ENCODE results near the gene TSFM.
A peak's percentile ranks its signal among the peaks of the same experiment; 100 is the strongest.

The TSFM gene

GRCh38 chr12:57845478-57846284, 63.1 kb downstream of the TSFM start:
- peaks cover 58% of the 10 kb centered on the region for H3K79me2 ChIP-seq (ENCODE audit: insufficient read depth, low read length)
- H2AFZ ChIP-seq (ENCODE audit: low read depth, low read length), result peak overlapping the region; percentile 91
- DNase-seq, result peak; percentile 66
- peaks cover 55% of the 10 kb centered on the region for H4K20me1 ChIP-seq (ENCODE audit: insufficient read depth, low read length)
- peaks cover 13% of the 10 kb centered on the region; the same call in 1 of the 2 replicates for H3K36me3 ChIP-seq (ENCODE audit: insufficient read depth, low read length)
- peaks cover 38% of the 10 kb centered on the region for H3K4me1 ChIP-seq (ENCODE audit: insufficient read depth, low read length)
- no peaks in the 10 kb centered on the region for H3K9me3 ChIP-seq (ENCODE audit: insufficient read depth, low read length, severe bottlenecking)
- ATAC-seq (ENCODE audit: insufficient read depth, low read depth), result peak; percentile 50
- H3K27me3 ChIP-seq (ENCODE audit: insufficient read depth, low read length, poor library complexity), result peaks cover 26% of the 10 kb centered on the region
- peak overlapping the region; percentile 94 to 98 for H3K4me3 ChIP-seq (ENCODE audit: low read depth in 1 of 2, low read length in 2 of 2)
- peak overlapping the region; percentile 96 for H3K9ac ChIP-seq (ENCODE audit: low read depth, low read length)
- peak overlapping the region; percentile 90 for H3K27ac ChIP-seq (ENCODE audit: low read length)
- H3K4me2 ChIP-seq (ENCODE audit: insufficient read depth, low read length), result peak overlapping the region; percentile 64
- TF ChIP-seq EZH2 (IDR thresholded peaks at IDR 0.05; ENCODE audit: borderline replicate concordance, low read depth, low read length, severe bottlenecking) (no peak), CTCF (IDR thresholded peaks at IDR 0.05; ENCODE audit: borderline replicate concordance, extremely low read depth, low read length, poor library complexity, severe bottlenecking) (no peak)

GRCh38 chr12:57846285-57846576, 63.6 kb downstream of the TSFM start:
- peak; percentile 37 for ATAC-seq (ENCODE audit: insufficient read depth, low read depth)
- Histone ChIP-seq H4K20me1 (ENCODE audit: insufficient read depth, low read length) (peaks cover 49% of the 10 kb centered on the region), H3K4me1 (ENCODE audit: insufficient read depth, low read length) (peaks cover 37% of the 10 kb centered on the region), H3K27me3 (ENCODE audit: insufficient read depth, low read length, poor library complexity) (peaks cover 32% of the 10 kb centered on the region), H3K79me2 (ENCODE audit: insufficient read depth, low read length) (peaks cover 53% of the 10 kb centered on the region), H3K36me3 (ENCODE audit: insufficient read depth, low read length) (peaks cover 13% of the 10 kb centered on the region; the same call in 1 of the 2 replicates), H3K4me3 (ENCODE audit: low read depth in 1 of 2, low read length in 2 of 2) (peak overlapping the region; percentile 94 to 98), H3K9ac (ENCODE audit: low read depth, low read length) (peak overlapping the region; percentile 96), H2AFZ (ENCODE audit: low read depth, low read length) (peak overlapping the region; percentile 91), H3K4me2 (ENCODE audit: insufficient read depth, low read length) (peak overlapping the region; percentile 64), H3K27ac (ENCODE audit: low read length) (peak overlapping the region; percentile 90), H3K9me3 (ENCODE audit: insufficient read depth, low read length, severe bottlenecking) (no peaks in the 10 kb centered on the region)
- no peak for DNase-seq
- TF ChIP-seq CTCF (IDR thresholded peaks at IDR 0.05; ENCODE audit: borderline replicate concordance, extremely low read depth, low read length, poor library complexity, severe bottlenecking) (no peak), EZH2 (IDR thresholded peaks at IDR 0.05; ENCODE audit: borderline replicate concordance, low read depth, low read length, severe bottlenecking) (no peak)

GRCh38 chr12:57846577-57847319, 64.2 kb downstream of the TSFM start, which contains the start of gene CTDSP2:
Gene CTDSP2, minus strand, starts transcription at chr12:57846729. Its CDS starts 294 bp downstream, at chr12:57846435.
- Histone ChIP-seq H3K4me3 (ENCODE audit: low read depth in 1 of 2, low read length in 2 of 2) (peak within 1 kb of the TSS; percentile 94 to 98), H4K20me1 (ENCODE audit: insufficient read depth, low read length) (peaks cover 44% of the 10 kb centered on the region), H3K27me3 (ENCODE audit: insufficient read depth, low read length, poor library complexity) (peaks cover 37% of the 10 kb centered on the region), H2AFZ (ENCODE audit: low read depth, low read length) (peak within 1 kb of the TSS; percentile 91), H3K79me2 (ENCODE audit: insufficient read depth, low read length) (peaks cover 48% of the 10 kb centered on the region), H3K4me1 (ENCODE audit: insufficient read depth, low read length) (peaks cover 33% of the 10 kb centered on the region), H3K9me3 (ENCODE audit: insufficient read depth, low read length, severe bottlenecking) (no peaks in the 10 kb centered on the region), H3K9ac (ENCODE audit: low read depth, low read length) (peak within 1 kb of the TSS; percentile 96), H3K27ac (ENCODE audit: low read length) (peak within 1 kb of the TSS; percentile 90), H3K4me2 (ENCODE audit: insufficient read depth, low read length) (peak within 1 kb of the TSS; percentile 64), H3K36me3 (ENCODE audit: insufficient read depth, low read length) (peaks cover 13% of the 10 kb centered on the region; the same call in 1 of the 2 replicates)
- TF ChIP-seq EZH2 (IDR thresholded peaks at IDR 0.05; ENCODE audit: borderline replicate concordance, low read depth, low read length, severe bottlenecking) (no peak), CTCF (IDR thresholded peaks at IDR 0.05; ENCODE audit: borderline replicate concordance, extremely low read depth, low read length, poor library complexity, severe bottlenecking) (no peak)
- ATAC-seq (ENCODE audit: insufficient read depth, low read depth), result peak; percentile 77
- peak; percentile 98 for DNase-seq
